Fibroblast of villous mesenchyme (primary cell): Measurements from ENCODE around the gene SLC36A2. TPM values are rescaled to one million over a fixed set of nuclear protein-coding genes. Genes with fewer than 3 reads are reported as not detected.
"Not testable (repeated sequence)": the region's sequence is repeated elsewhere in the genome, so short reads cannot be mapped to it uniquely, and the experiment has no call there.

Experiments
- DNase-seq: peaks from one replicate; pipeline ENCODE4 v3.0.0-alpha.2; 2010; ENCODE audit warnings: low read depth
- H3K4me3 ChIP-seq: 2 replicates; pipeline ENCODE4 v1.5.1; 2011; ENCODE audit warnings: low read depth, mild to moderate bottlenecking, low read length
- total RNA-seq: library from RNA; depleted of rRNA; stranded (reverse); fragments of >200 nt; gene quantifications from 2 replicates; pipeline ENCODE4 v1.2.3, GENCODE V29; 2012
- TF ChIP-seq, protein P1 (sequence below): IDR thresholded peaks from 2 replicates; pipeline ENCODE4 v1.5.1; 2012; ENCODE audit warnings: low read depth, mild to moderate bottlenecking, low read length; ENCODE audit not compliant: insufficient read depth

The SLC36A2 gene
- total RNA-seq, 1 donor = not detected

DNA sequence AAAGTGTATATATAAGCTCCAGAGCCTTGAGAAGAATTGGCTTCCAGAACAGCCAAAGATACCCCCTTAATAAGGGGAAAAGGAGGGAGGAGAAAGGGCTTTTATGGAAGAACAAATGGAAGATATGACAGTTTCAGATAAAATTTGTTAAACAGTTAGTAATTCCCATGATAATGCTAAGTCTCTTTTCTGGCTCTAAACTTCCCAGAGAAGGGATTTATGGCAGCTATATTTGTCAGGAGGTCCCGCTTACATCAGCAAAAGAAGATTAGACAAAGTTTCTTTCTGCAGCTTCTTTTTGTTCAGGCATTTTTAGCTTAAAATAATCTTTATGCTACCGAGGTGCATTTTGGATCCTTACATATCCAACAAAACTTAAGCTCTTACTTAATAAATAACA, 29.5 kb downstream of the SLC36A2 start:
- H3K4me3 ChIP-seq = no peak overlapping the region
- TF ChIP-seq, protein P1, sequence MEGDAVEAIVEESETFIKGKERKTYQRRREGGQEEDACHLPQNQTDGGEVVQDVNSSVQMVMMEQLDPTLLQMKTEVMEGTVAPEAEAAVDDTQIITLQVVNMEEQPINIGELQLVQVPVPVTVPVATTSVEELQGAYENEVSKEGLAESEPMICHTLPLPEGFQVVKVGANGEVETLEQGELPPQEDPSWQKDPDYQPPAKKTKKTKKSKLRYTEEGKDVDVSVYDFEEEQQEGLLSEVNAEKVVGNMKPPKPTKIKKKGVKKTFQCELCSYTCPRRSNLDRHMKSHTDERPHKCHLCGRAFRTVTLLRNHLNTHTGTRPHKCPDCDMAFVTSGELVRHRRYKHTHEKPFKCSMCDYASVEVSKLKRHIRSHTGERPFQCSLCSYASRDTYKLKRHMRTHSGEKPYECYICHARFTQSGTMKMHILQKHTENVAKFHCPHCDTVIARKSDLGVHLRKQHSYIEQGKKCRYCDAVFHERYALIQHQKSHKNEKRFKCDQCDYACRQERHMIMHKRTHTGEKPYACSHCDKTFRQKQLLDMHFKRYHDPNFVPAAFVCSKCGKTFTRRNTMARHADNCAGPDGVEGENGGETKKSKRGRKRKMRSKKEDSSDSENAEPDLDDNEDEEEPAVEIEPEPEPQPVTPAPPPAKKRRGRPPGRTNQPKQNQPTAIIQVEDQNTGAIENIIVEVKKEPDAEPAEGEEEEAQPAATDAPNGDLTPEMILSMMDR = no peak
- no peak for DNase-seq

DNA sequence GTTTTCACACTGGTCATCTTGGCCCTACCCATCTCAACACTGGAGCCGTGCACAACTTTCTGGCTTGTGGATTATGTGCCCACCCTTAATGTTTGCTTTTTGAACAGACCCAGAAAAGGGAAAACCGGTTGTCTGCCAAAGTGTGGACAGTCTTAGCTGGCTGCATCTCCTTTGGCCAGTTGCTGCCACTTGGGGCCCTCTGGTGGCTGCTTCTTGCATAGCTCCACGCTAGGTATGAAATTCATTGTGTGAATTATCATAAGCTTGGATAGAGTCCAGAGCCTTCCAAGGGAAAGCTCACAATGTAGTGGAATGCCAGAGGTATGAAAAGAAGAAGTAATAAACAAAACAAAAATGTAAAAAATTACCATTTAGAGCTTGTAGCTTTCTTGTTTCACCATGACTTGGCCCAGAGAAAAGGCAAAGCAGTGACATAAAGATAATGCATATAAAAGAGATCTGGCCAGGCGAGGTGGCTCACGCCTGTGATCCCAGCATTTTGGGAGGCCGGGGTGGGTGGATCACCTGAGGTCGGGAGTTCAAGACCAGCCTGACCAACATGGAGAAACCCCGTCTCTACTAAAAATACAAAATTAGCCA, 31.3 kb downstream of the SLC36A2 start:
- no peak overlapping the region for H3K4me3 ChIP-seq
- DNase-seq = peak; percentile 64
- TF ChIP-seq, protein P1 = peak; percentile 98

DNA sequence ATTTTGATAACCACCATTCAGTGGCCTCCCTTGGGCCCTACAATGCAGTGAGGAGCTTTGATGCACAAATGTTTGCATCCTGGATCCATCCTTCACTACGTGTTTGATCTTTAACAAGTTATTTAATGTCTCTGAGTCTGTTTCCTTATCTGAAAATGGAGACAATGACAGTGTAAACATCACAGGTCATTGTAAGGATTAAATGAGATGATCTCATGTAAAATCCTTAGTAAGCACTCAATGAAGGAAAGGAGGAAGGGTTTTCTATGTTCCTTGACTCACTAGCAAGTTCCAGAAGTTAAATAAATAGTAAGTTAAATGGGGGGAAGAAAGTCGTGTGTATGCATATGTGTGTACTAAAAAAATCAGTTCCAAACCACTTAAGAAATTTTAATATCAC, 34.0 kb downstream of the SLC36A2 start:
- DNase-seq = no peak
- H3K4me3 ChIP-seq = no peak overlapping the region
- TF ChIP-seq, protein P1 = no peak

DNA sequence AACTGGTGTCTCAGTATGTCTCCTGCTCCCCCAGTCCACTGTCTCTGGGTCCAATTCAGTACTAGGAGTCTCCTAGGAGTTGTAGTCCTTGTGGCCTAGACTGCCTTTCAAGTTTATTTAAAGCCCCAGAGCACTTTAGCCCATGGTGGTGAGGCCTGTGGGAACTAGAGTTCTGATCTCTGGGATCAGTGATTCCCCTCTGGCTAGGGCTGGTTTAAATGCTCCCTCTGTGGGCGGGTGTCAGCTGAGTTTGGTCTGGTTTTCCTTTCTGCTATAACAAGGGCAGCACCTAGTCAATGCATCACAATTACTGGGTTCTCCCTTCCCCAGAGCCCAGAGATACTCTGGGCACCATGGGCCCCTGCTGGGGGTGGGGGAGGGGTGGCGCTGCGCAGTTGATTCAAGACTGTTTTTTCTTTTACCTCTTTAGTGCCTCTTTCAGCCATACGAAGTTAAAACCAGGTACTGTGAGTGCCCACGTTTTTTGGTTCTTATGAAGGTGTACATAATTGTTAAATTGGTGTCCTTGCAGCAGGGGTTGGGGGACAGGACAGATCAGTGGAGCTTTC, 34.5 kb downstream of the SLC36A2 start:
- DNase-seq = no peak
- TF ChIP-seq, protein P1 = no peak
- H3K4me3 ChIP-seq = no peak overlapping the region

DNA sequence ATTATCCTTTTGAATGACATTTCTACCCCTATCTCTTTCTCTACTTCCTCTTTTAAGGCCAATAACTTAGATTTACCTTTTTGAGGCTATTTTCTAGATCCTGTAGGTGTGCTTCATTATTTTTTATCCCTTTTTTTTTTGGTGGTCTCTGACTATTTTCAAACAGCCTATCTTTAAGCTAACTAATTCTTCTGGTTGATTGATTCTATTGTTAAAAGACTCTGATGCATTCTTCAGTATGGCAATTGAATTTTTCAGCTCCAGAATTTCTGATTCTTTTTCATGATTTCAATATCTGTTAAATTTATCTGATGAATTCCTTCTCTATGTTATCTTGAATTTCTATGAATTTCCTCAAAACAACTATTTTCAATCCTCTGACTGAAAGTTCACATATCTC, 36.4 kb downstream of the SLC36A2 start:
- no peak for DNase-seq
- TF ChIP-seq, protein P1 = no peak
- H3K4me3 ChIP-seq = no peak overlapping the region

DNA sequence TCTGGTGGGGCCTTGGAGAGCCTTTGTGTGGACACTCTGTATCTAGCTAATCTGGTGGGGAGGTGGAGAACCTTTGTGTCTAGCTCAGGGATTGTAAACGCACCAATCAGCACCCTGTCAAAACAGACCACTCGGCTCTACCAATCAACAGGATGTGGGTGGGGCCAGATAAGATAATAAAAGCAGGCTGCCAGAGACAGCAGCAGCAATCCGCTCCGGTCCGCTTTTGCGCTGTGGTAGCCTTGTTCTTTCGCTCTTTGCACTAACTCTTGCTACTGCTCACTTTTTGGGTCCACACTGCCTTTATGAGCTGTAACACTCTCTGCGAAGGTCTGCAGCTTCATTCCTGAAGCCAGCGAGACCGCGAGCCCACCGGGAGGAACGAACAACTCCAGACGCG, 37.5 kb downstream of the SLC36A2 start:
- not testable (repeated sequence) for DNase-seq, H3K4me3 ChIP-seq

DNA sequence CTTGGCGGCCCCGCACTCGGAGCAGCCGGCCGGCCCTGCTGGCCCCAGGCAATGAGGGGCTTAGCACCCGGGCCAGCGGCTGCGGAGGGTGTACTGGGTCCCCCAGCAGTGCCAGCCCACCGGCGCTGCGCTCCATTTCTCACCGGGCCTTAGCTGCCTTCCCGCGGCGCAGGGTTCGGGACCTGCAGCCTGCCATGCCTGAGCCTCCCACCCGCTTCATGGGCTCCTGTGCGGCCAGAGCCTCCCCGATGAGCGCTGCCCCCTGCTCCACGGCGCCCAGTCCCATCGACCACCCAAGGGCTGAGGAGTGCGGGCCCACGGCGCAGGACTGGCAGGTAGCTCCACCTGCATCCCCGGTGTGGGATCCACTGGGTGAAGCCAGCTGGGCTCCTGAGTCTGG, 38.1 kb downstream of the SLC36A2 start:
- not testable (repeated sequence) for DNase-seq, H3K4me3 ChIP-seq

DNA sequence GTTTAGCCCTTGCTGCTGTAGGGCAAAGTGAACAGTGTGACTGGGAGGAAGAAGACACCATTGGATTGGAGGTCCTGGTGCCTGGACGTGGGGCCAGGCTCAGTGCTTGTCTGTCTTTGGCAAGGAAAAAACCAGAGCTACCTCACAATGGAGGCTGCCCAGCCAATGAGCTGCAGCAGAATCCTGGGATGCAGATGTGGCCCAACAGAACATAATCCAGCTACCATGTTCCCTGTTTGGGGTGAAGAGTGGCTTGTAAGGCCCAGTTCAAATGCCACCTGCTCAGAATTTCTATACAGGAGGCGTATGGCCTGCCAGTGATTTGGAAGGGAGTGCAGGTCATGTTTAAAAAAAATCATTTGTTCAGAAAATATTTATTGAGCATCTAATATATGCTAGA, 43.7 kb downstream of the SLC36A2 start, which contains the start of gene SLC36A3:
Gene SLC36A3 (minus strand): TSS at position 101 of the 400 bp plus-strand sequence. CDS start 412 bp downstream, outside the sequence.
- no peak for DNase-seq
- TF ChIP-seq, protein P1 = no peak

More for the DNA sequence above, 43.7 kb downstream of the SLC36A2 start, which contains the start of gene SLC36A3:
- no peak within 1 kb of the TSS for H3K4me3 ChIP-seq
